ENCODE data around the gene PLEKHJ1.

- TF ChIP-seq SP1 (CRISPR knock-in tag; IDR thresholded peaks at IDR 0.05) (no peak), EHMT2 (IDR thresholded peaks at IDR 0.05) (no peak), GATA2 (CRISPR knock-in tag; IDR thresholded peaks at IDR 0.05) (no peak), ELF1 (tag; IDR thresholded peaks at IDR 0.05) (no peak), ZNF140 (CRISPR knock-in tag; IDR thresholded peaks at IDR 0.05) (no peak), TCF7L2 (IDR thresholded peaks at IDR 0.05; ENCODE audit: low read depth, low read length) (no peak)
- TF ChIP-seq, protein P1, sequence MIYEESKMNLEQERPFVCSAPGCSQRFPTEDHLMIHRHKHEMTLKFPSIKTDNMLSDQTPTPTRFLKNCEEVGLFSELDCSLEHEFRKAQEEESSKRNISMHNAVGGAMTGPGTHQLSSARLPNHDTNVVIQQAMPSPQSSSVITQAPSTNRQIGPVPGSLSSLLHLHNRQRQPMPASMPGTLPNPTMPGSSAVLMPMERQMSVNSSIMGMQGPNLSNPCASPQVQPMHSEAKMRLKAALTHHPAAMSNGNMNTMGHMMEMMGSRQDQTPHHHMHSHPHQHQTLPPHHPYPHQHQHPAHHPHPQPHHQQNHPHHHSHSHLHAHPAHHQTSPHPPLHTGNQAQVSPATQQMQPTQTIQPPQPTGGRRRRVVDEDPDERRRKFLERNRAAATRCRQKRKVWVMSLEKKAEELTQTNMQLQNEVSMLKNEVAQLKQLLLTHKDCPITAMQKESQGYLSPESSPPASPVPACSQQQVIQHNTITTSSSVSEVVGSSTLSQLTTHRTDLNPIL (CRISPR knock-in tag; IDR thresholded peaks at IDR 0.05), result no peak
These were observed 40.4 kb upstream of the PLEKHJ1 start for GRCh38 chr19:2276429-2276986.

Measured in K562 (cell line).